Neural cell (in vitro differentiated cells): ENCODE data around the gene ERBB4. TPM values are rescaled to one million over a fixed set of nuclear protein-coding genes. Genes with fewer than 3 reads are reported as not detected.

Experiments used
- H2AFZ ChIP-seq: fragments of 200-600, 300-800 bp; sonication (generic), shearing (Covaris generic); 2 replicates; pipeline ENCODE4 v1.6.0; 2014; ENCODE audit warnings: low read depth, mild to moderate bottlenecking, antibody characterized with exemption, low read length, moderate library complexity
- H3F3A ChIP-seq: fragments of 200-600 bp; shearing (Covaris generic); 2 replicates; pipeline ENCODE4 v1.6.1; 2016; ENCODE audit warnings: mild to moderate bottlenecking, moderate library complexity, mixed read lengths, antibody characterized with exemption, low read length; ENCODE audit not compliant: insufficient read depth, poor library complexity, severe bottlenecking
- H3K27ac ChIP-seq: fragments of 200-600, 300-800 bp; sonication (generic), shearing (Covaris generic); 2 replicates; pipeline ENCODE4 v1.5.1; 2014; ENCODE audit warnings: mild to moderate bottlenecking, low read length, moderate library complexity
- H3K27me3 ChIP-seq: fragments of 300-800, 200-600 bp; sonication (generic), shearing (Covaris generic); 2 replicates; pipeline ENCODE4 v1.6.0; 2014; ENCODE audit warnings: mild to moderate bottlenecking, low read depth, low read length, moderate library complexity; ENCODE audit not compliant: insufficient read depth
- H3K36me3 ChIP-seq: fragments of 300-800, 200-600 bp; sonication (generic), shearing (Covaris generic); 2 replicates; pipeline ENCODE4 v1.5.1; 2014; ENCODE audit warnings: mild to moderate bottlenecking, antibody characterized with exemption, low read length, moderate library complexity; ENCODE audit not compliant: insufficient read depth
- H3K4me2 ChIP-seq: fragments of 300-800, 200-600 bp; sonication (generic), shearing (Covaris generic); 2 replicates; pipeline ENCODE4 v1.6.0; 2014; ENCODE audit warnings: mild to moderate bottlenecking, low read length
- H3K4me3 ChIP-seq: fragments of 300-800, 200-600 bp; sonication (generic), shearing (Covaris generic); 2 replicates; pipeline ENCODE4 v1.5.1; 2014; ENCODE audit warnings: mild to moderate bottlenecking, low read length, moderate library complexity
- H3K79me2 ChIP-seq: fragments of 200-600 bp; shearing (Covaris generic); replicated peaks from 2 replicates; pipeline ENCODE4 v1.6.0; 2014; ENCODE audit warnings: mild to moderate bottlenecking, low read length, moderate library complexity; ENCODE audit not compliant: insufficient read depth
- H3K9ac ChIP-seq: fragments of 300-800, 200-600 bp; sonication (generic), shearing (Covaris generic); 2 replicates; pipeline ENCODE4 v1.6.1; 2016; ENCODE audit warnings: mild to moderate bottlenecking, low read length, mixed read lengths
- H3K9me2 ChIP-seq: fragments of 200-600 bp; shearing (Covaris generic); 2 replicates; pipeline ENCODE4 v1.6.1; 2016; ENCODE audit warnings: mild to moderate bottlenecking, low read length, mixed read lengths; ENCODE audit not compliant: insufficient read depth
- H3K9me3 ChIP-seq: fragments of 200-600, 300-800 bp; sonication (generic), shearing (Covaris generic); 2 replicates; pipeline ENCODE4 v1.6.1; 2016; ENCODE audit warnings: mild to moderate bottlenecking, mixed run types, low read length, moderate library complexity, mixed read lengths
- H4K20me1 ChIP-seq: fragments of 200-600 bp; shearing (Covaris generic); 2 replicates; pipeline ENCODE4 v1.6.1; 2016; ENCODE audit warnings: mild to moderate bottlenecking, mixed run types; ENCODE audit not compliant: insufficient read depth
- EP300 ChIP-seq: fragments of 450-650 bp; conservative IDR thresholded peaks from 2 replicates; pipeline ENCODE4 v1.6.1; 2014; ENCODE audit warnings: antibody characterized with exemption, mild to moderate bottlenecking, moderate library complexity; ENCODE audit not compliant: poor library complexity, severe bottlenecking
- EZH2 ChIP-seq: fragments of 200-600, 300-800 bp; shearing (Covaris generic), sonication (generic); IDR thresholded peaks from 2 replicates; pipeline ENCODE4 v1.6.1; 2014; ENCODE audit warnings: antibody characterized with exemption, low read length, borderline replicate concordance, mild to moderate bottlenecking; ENCODE audit not compliant: insufficient read depth, poor library complexity, severe bottlenecking
- MXI1 ChIP-seq: fragments of 450-650 bp; conservative IDR thresholded peaks from 2 replicates; pipeline ENCODE4 v1.6.1; 2014; ENCODE audit warnings: antibody characterized with exemption, mild to moderate bottlenecking; ENCODE audit not compliant: poor library complexity, severe bottlenecking
- POLR2AphosphoS5 ChIP-seq: IDR thresholded peaks from 2 replicates; pipeline ENCODE4 v1.6.1; 2012
- RAD21 ChIP-seq: fragments of 450-650 bp; conservative IDR thresholded peaks from 2 replicates; pipeline ENCODE4 v1.6.1; 2014; ENCODE audit warnings: antibody characterized with exemption, mild to moderate bottlenecking, moderate library complexity
- SMC3 ChIP-seq: fragments of 450-650 bp; conservative IDR thresholded peaks from 2 replicates; pipeline ENCODE4 v1.6.1; 2014; ENCODE audit warnings: antibody characterized with exemption, mild to moderate bottlenecking, moderate library complexity; ENCODE audit not compliant: poor library complexity
- TAF1 ChIP-seq: IDR thresholded peaks from 2 replicates; pipeline ENCODE4 v1.6.1; 2012; ENCODE audit warnings: low read depth
- polyA plus RNA-seq: library from polyadenylated mRNA; depleted of rRNA; stranded (reverse); fragments of >200 nt; gene quantifications from 2 replicates; pipeline ENCODE4 v1.2.3, GENCODE V29; 2014
- TF ChIP-seq, protein P1 (sequence below): fragments of 450-650 bp; IDR thresholded peaks from 2 replicates; pipeline ENCODE4 v1.5.1; 2014; ENCODE audit warnings: antibody characterized with exemption, mild to moderate bottlenecking, moderate library complexity; ENCODE audit not compliant: poor library complexity, severe bottlenecking
- TF ChIP-seq, protein P2 (sequence below): IDR thresholded peaks from 2 replicates; pipeline ENCODE4 v1.6.1; 2012; ENCODE audit warnings: borderline replicate concordance

Gene ERBB4
- polyA plus RNA-seq, 1 donor from 2014 or later, result 0.69 TPM

DNA sequence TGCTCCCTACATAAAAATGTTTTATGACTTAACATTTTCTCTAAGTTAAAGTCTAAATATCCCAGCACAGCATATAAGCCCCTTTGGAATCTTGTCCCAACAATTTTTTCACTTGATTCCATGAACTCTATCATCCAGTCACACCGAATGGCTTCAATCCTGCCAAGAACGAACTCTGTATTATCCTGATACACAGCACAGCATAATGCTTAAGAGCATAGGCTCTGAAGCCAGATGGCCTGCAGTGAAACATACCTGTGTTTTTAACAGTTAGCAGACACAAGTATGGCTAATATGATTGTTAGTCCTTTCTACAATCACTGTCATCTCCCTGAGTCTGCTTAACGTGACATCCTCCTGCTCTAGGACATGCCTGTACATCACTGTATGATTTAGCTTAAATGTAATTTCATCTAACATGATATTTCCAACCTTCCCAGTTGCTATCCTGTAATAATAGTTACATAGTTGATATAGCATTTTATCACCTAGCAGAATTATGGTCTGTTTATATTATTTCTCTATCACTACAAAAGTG lies 669.5 kb downstream of the ERBB4 start:
- H2AFZ ChIP-seq, result no peak overlapping the region
- TF ChIP-seq POLR2AphosphoS5, result no peak
- TF ChIP-seq RAD21, result no peak
- TF ChIP-seq, protein P1, sequence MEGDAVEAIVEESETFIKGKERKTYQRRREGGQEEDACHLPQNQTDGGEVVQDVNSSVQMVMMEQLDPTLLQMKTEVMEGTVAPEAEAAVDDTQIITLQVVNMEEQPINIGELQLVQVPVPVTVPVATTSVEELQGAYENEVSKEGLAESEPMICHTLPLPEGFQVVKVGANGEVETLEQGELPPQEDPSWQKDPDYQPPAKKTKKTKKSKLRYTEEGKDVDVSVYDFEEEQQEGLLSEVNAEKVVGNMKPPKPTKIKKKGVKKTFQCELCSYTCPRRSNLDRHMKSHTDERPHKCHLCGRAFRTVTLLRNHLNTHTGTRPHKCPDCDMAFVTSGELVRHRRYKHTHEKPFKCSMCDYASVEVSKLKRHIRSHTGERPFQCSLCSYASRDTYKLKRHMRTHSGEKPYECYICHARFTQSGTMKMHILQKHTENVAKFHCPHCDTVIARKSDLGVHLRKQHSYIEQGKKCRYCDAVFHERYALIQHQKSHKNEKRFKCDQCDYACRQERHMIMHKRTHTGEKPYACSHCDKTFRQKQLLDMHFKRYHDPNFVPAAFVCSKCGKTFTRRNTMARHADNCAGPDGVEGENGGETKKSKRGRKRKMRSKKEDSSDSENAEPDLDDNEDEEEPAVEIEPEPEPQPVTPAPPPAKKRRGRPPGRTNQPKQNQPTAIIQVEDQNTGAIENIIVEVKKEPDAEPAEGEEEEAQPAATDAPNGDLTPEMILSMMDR, result no peak
- no peak for TF ChIP-seq MXI1
- TF ChIP-seq, protein P2, sequence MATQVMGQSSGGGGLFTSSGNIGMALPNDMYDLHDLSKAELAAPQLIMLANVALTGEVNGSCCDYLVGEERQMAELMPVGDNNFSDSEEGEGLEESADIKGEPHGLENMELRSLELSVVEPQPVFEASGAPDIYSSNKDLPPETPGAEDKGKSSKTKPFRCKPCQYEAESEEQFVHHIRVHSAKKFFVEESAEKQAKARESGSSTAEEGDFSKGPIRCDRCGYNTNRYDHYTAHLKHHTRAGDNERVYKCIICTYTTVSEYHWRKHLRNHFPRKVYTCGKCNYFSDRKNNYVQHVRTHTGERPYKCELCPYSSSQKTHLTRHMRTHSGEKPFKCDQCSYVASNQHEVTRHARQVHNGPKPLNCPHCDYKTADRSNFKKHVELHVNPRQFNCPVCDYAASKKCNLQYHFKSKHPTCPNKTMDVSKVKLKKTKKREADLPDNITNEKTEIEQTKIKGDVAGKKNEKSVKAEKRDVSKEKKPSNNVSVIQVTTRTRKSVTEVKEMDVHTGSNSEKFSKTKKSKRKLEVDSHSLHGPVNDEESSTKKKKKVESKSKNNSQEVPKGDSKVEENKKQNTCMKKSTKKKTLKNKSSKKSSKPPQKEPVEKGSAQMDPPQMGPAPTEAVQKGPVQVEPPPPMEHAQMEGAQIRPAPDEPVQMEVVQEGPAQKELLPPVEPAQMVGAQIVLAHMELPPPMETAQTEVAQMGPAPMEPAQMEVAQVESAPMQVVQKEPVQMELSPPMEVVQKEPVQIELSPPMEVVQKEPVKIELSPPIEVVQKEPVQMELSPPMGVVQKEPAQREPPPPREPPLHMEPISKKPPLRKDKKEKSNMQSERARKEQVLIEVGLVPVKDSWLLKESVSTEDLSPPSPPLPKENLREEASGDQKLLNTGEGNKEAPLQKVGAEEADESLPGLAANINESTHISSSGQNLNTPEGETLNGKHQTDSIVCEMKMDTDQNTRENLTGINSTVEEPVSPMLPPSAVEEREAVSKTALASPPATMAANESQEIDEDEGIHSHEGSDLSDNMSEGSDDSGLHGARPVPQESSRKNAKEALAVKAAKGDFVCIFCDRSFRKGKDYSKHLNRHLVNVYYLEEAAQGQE, result no peak
- TF ChIP-seq TAF1, result no peak
- TF ChIP-seq SMC3, result no peak
- TF ChIP-seq EP300, result no peak
- TF ChIP-seq EZH2, result no peak
- H3K9me2 ChIP-seq, result no peaks in the 10 kb centered on the region
- no peaks in the 10 kb centered on the region for H3K79me2 ChIP-seq
- H3K27me3 ChIP-seq, result no peaks in the 10 kb centered on the region
- no peak overlapping the region for H3K4me3 ChIP-seq
- no peaks in the 10 kb centered on the region for H3K36me3 ChIP-seq
- no peak overlapping the region for H3K4me2 ChIP-seq
- no peak overlapping the region for H3K9ac ChIP-seq
- H4K20me1 ChIP-seq, result no peaks in the 10 kb centered on the region
- no peaks in the 10 kb centered on the region for H3F3A ChIP-seq
- no peaks in the 10 kb centered on the region for H3K9me3 ChIP-seq
- no peak overlapping the region for H3K27ac ChIP-seq

DNA sequence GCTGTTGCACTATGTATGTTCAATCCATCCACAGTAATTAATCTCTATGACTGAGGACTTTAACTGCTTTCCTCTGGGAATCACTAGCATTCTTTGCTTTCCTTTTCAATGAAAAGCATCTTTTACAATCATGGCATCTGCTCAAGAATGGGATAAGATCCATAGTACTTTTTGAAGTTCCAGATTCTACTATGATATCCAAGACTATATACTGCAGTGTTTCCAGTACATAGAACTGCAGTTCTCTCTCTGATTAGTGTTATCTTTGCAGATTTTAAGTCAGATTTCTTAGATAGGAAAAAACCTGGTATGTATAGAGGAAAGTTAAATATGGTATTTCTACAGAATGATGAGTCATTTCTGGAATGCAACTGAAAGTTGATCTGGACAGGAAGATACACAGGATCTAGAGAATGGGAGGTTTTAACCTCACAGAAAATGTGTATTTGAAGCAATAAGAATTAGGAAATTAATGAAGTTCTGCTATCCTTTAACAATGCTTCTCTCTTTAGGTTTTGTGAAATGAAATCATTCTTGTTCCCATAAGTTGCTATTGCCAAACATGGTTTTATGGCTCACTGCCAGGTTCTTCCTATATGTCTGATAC lies 670.7 kb downstream of the ERBB4 start:
- no peaks in the 10 kb centered on the region for H3K9me3 ChIP-seq
- no peaks in the 10 kb centered on the region for H3K79me2 ChIP-seq
- TF ChIP-seq RAD21 (no peak), EZH2 (no peak), EP300 (no peak), TAF1 (no peak), MXI1 (no peak), POLR2AphosphoS5 (no peak), SMC3 (no peak)
- TF ChIP-seq, protein P1, result no peak
- TF ChIP-seq, protein P2, result no peak
- H3K9me2 ChIP-seq, result no peaks in the 10 kb centered on the region
- no peaks in the 10 kb centered on the region for H4K20me1 ChIP-seq
- H3K4me3 ChIP-seq, result no peak overlapping the region
- no peak overlapping the region for H3K27ac ChIP-seq
- no peak overlapping the region for H2AFZ ChIP-seq
- no peaks in the 10 kb centered on the region for H3K36me3 ChIP-seq
- no peaks in the 10 kb centered on the region for H3F3A ChIP-seq
- H3K27me3 ChIP-seq, result no peaks in the 10 kb centered on the region
- H3K4me2 ChIP-seq, result no peak overlapping the region
- H3K9ac ChIP-seq, result no peak overlapping the region
